ENCODE measurements around the gene COL11A2. TPM values are rescaled to one million over a fixed set of nuclear protein-coding genes. Genes with fewer than 3 reads are reported as not detected.

The COL11A2 gene
- total and polyA plus RNA-seq, 2 of the 13 experiments (the other 11 are each of a cell fraction or from before 2014, with no cell fraction given): 0.55 TPM

GRCh38 chr6:33208091-33208967 lies 16.1 kb upstream of the COL11A2 start, which contains the start of gene RING1 (continued):
- TF ChIP-seq ZNF138 (CRISPR knock-in tag; IDR thresholded peaks at IDR 0.05; ENCODE audit: low read depth) (peak; percentile 67), ISX (CRISPR knock-in tag; conservative IDR thresholded peaks at IDR 0.05) (no peak; the same call in 1 of the 2 replicates), SUZ12 (IDR thresholded peaks at IDR 0.05; ENCODE audit: low read depth, low read length) (no peak), TMF1 (CRISPR knock-in tag; IDR thresholded peaks at IDR 0.05; ENCODE audit: low read depth) (peak; percentile 79; the same call in 1 of the 2 replicates), ARNT (IDR thresholded peaks at IDR 0.05) (no peak), ZNF317 (CRISPR knock-in tag; IDR thresholded peaks at IDR 0.05) (0 out of 2 replicates have a peak, but pooled peaks have one; percentile 58), IRX3 (CRISPR knock-in tag; IDR thresholded peaks at IDR 0.05; ENCODE audit: borderline replicate concordance, low read depth) (no peak), ZNF430 (CRISPR knock-in tag; IDR thresholded peaks at IDR 0.05) (peak; percentile 76; the same call in 1 of the 2 replicates), WIZ (CRISPR knock-in tag; IDR thresholded peaks at IDR 0.05) (peak; percentile 75; the same call in 1 of the 2 replicates), HOXA3 (CRISPR knock-in tag; IDR thresholded peaks at IDR 0.05) (peak; percentile 99), MXI1 (IDR thresholded peaks at IDR 0.05; ENCODE audit: borderline replicate concordance, low read depth, low read length) (peak; percentile 69; the same call in 1 of the 3 replicates), MEIS2 (CRISPR knock-in tag; IDR thresholded peaks at IDR 0.05) (peak; percentile 66), TGIF2 (CRISPR knock-in tag; IDR thresholded peaks at IDR 0.05) (peak; percentile 85), USF2 (IDR thresholded peaks at IDR 0.05; ENCODE audit: low read depth, low read length) (no peak), USF2 (CRISPR knock-in tag; IDR thresholded peaks at IDR 0.05; ENCODE audit: borderline replicate concordance) (no peak), KMT2A (CRISPR knock-in tag; IDR thresholded peaks at IDR 0.05) (peak; percentile 90), POLR2A (IDR thresholded peaks at IDR 0.05; ENCODE audit: insufficient read depth in 1 of 2, low read depth in 2 of 2, low read length in 2 of 2) (peak in 1 of 2 experiments; percentile 78; a peak in 2 of 4 replicates), CERS6 (CRISPR knock-in tag; IDR thresholded peaks at IDR 0.05) (no peak; the same call in 1 of the 2 replicates), PCBP2 (optimal IDR thresholded peaks at IDR 0.05; ENCODE audit: low read depth, low read length, poor library complexity, severe bottlenecking) (no peak), BORCS8-MEF2B (CRISPR knock-in tag; IDR thresholded peaks at IDR 0.05) (0 out of 2 replicates have a peak, but pooled peaks have one; percentile 79), TBX2 (CRISPR knock-in tag; IDR thresholded peaks at IDR 0.05; ENCODE audit: borderline replicate concordance) (peak; percentile 61; the same call in 1 of the 2 replicates), ZNF597 (CRISPR knock-in tag; IDR thresholded peaks at IDR 0.05) (no peak), ZNF263 (CRISPR knock-in tag; IDR thresholded peaks at IDR 0.05) (peak; percentile 60; the same call in 1 of the 2 replicates), ZNF143 (CRISPR knock-in tag; IDR thresholded peaks at IDR 0.05) (peak; percentile 53; the same call in 1 of the 2 replicates), ARHGAP35 (CRISPR knock-in tag; IDR thresholded peaks at IDR 0.05; ENCODE audit: borderline replicate concordance) (peak; percentile 55), TAF1 (CRISPR knock-in tag; IDR thresholded peaks at IDR 0.05) (peak; percentile 89), SMAD1 (CRISPR knock-in tag; IDR thresholded peaks at IDR 0.05; ENCODE audit: borderline replicate concordance, low read depth) (no peak; the same call in 1 of the 2 replicates), ZNF792 (CRISPR knock-in tag; IDR thresholded peaks at IDR 0.05) (peak; percentile 69; the same call in 1 of the 2 replicates)
